PFSK-1 (cell line): Measurements from ENCODE around the gene HYLS1.

Experiments used
- FOXP2 ChIP-seq: optimal IDR thresholded peaks from 2 replicates; pipeline ENCODE3; 2011; ENCODE audit warnings: borderline replicate concordance, control low read depth, inconsistent platforms; ENCODE audit not compliant: insufficient read depth; ENCODE audit errors: extremely low read length, extremely low read depth
- POLR2AphosphoS5 ChIP-seq: IDR thresholded peaks from 2 replicates; pipeline ENCODE4 v1.6.1; 2012; ENCODE audit warnings: low read depth, mild to moderate bottlenecking, control low read depth, low read length, moderate library complexity
- REST ChIP-seq, 2 experiments: IDR thresholded peaks; 2 replicates each; pipeline versions ENCODE4 v1.6.1 to v1.8.0; 2011 to 2012; ENCODE audit warnings: low read depth in 2 of 2, low read length in 2 of 2, control low read depth in 1 of 2, inconsistent platforms in 1 of 2, mild to moderate bottlenecking in 1 of 2, moderate library complexity in 1 of 2; ENCODE audit not compliant: insufficient read depth in 1 of 2
- SIN3A ChIP-seq: IDR thresholded peaks from 2 replicates; pipeline ENCODE4 v1.6.1; 2012; ENCODE audit warnings: mild to moderate bottlenecking, low read length, moderate library complexity, borderline replicate concordance; ENCODE audit not compliant: insufficient read depth
- TAF1 ChIP-seq: IDR thresholded peaks from 2 replicates; pipeline ENCODE4 v1.6.1; 2012; ENCODE audit warnings: low read length, control low read depth, borderline replicate concordance; ENCODE audit not compliant: insufficient read depth

The HYLS1 gene

DNA sequence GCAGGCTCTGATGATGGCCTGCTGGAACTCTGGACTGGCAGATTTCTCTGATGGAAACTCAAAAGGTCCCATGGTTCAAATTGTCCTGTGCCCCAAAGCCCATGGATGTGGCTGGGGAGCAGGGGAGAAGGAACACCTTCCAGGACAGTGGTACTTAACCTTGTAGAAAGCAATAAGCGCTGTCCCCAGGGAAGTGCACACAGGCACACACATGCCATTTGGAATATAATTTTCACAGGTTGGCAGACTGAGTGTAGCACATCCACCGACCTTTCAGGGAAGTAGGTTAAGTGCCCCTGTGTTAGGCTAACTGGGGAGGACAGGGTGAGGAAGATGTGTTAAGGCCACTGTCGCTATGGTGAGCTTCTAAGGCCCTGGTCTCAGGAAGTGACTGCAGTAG is 34.7 kb downstream of the HYLS1 start:
- TF ChIP-seq REST (IDR thresholded peaks at IDR 0.05; ENCODE audit: insufficient read depth in 1 of 2, low read depth in 2 of 2, low read length in 2 of 2) (no peak), SIN3A (no peak), TAF1 (no peak), POLR2AphosphoS5 (no peak), FOXP2 (no peak)

- TF ChIP-seq REST (IDR thresholded peaks at IDR 0.05; ENCODE audit: insufficient read depth in 1 of 2, low read depth in 2 of 2, low read length in 2 of 2), result no peak
- TF ChIP-seq POLR2AphosphoS5, result no peak
- no peak for TF ChIP-seq TAF1
- TF ChIP-seq FOXP2, result no peak
- TF ChIP-seq SIN3A, result no peak
Observed at GRCh38 chr11:125923012-125923579, 35.6 kb downstream of the HYLS1 start.

GRCh38 chr11:125923633-125924032 is 36.2 kb downstream of the HYLS1 start:
- TF ChIP-seq SIN3A (no peak), POLR2AphosphoS5 (no peak), TAF1 (no peak), REST (IDR thresholded peaks at IDR 0.05; ENCODE audit: insufficient read depth in 1 of 2, low read depth in 2 of 2, low read length in 2 of 2) (no peak), FOXP2 (no peak)

DNA sequence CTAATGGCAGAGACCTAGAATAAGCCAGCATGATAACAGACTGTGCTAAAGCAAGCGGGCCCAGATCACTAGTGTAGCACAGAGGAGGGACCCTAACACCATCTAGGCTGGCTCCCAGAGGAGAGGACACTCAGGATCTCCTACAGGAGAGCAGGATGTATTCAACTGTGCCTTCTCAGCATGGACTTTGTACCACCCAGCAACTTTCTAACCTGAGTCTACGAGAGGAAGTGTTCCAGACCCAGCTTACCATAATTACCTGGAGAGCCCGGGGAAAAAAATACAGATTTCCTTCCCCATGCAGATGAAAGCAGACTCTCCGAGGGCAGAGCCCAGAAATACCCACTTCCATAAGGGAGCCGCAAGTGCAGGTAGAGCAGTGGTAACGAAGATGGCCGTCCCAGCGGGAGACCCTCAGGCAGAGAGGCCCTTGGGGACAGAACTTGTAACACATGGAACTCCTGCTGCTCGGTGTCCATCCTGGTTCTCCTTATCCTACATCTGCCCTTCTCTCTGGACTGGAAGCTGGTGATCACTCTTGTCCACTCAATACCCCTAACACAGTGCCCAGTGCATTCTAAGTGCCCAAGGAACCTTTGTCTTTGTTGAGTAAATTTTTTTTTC is 37.0 kb downstream of the HYLS1 start:
- no peak for TF ChIP-seq TAF1
- no peak for TF ChIP-seq SIN3A
- no peak for TF ChIP-seq FOXP2
- no peak for TF ChIP-seq POLR2AphosphoS5

GRCh38 chr11:125925247-125925740 is 37.8 kb downstream of the HYLS1 start:
- TF ChIP-seq POLR2AphosphoS5 (no peak), SIN3A (no peak), TAF1 (no peak), FOXP2 (no peak), REST (IDR thresholded peaks at IDR 0.05; ENCODE audit: insufficient read depth in 1 of 2, low read depth in 2 of 2, low read length in 2 of 2) (no peak)
